AG10803 (cell line): ENCODE results near the gene TMEM147.

Experiments used
- DNase-seq: peaks from one replicate; pipeline ENCODE4 v3.0.0; 2010; ENCODE audit warnings: low read depth
- H3K4me3 ChIP-seq: 2 replicates; pipeline ENCODE4 v1.5.1; 2011; ENCODE audit warnings: mild to moderate bottlenecking, low read length, control low read depth
- TF ChIP-seq, protein P1 (sequence below): conservative IDR thresholded peaks from 2 replicates; pipeline ENCODE4 v1.5.1; 2011; ENCODE audit warnings: mild to moderate bottlenecking, low read length, control low read depth, inconsistent platforms

TMEM147 gene

DNA sequence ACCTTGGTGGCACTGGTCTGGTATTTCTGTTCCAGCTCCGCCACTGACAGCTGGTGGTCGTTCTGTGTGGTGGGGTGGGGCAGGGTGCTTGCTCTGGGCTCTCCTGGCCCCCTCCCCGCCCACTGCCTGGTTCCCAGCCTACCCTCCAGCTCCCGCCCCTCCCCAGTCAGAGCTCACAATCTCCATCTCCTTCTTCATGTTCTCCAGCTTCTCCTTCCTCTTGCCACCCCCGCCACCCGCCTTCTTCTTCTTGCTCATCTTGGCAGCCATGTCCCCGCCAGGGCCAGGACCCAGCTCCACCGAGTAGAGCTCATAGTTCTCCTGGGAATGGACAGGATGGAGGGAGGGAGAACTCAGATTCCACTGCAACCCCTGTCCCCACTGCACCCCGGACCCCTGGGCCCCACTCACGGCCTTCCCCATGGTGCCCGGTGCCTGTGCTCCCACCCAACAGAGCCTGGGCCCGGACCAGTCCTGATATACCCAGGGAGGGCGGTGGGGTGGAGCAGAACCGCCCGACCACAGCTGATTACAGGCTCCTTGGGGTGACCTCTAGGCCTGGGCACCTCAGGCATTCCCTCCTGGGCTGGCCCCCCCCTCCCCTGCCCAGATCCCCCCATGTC lies 17.9 kb downstream of the TMEM147 start, which contains the start of gene ATP4A:
Gene ATP4A (minus strand): TSS at position 452 of the 623 bp plus-strand sequence. CDS start 29 bp downstream, at position 423.
- no peak for DNase-seq
- TF ChIP-seq, protein P1, sequence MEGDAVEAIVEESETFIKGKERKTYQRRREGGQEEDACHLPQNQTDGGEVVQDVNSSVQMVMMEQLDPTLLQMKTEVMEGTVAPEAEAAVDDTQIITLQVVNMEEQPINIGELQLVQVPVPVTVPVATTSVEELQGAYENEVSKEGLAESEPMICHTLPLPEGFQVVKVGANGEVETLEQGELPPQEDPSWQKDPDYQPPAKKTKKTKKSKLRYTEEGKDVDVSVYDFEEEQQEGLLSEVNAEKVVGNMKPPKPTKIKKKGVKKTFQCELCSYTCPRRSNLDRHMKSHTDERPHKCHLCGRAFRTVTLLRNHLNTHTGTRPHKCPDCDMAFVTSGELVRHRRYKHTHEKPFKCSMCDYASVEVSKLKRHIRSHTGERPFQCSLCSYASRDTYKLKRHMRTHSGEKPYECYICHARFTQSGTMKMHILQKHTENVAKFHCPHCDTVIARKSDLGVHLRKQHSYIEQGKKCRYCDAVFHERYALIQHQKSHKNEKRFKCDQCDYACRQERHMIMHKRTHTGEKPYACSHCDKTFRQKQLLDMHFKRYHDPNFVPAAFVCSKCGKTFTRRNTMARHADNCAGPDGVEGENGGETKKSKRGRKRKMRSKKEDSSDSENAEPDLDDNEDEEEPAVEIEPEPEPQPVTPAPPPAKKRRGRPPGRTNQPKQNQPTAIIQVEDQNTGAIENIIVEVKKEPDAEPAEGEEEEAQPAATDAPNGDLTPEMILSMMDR = no peak
- no peak within 1 kb of the TSS for H3K4me3 ChIP-seq

DNA sequence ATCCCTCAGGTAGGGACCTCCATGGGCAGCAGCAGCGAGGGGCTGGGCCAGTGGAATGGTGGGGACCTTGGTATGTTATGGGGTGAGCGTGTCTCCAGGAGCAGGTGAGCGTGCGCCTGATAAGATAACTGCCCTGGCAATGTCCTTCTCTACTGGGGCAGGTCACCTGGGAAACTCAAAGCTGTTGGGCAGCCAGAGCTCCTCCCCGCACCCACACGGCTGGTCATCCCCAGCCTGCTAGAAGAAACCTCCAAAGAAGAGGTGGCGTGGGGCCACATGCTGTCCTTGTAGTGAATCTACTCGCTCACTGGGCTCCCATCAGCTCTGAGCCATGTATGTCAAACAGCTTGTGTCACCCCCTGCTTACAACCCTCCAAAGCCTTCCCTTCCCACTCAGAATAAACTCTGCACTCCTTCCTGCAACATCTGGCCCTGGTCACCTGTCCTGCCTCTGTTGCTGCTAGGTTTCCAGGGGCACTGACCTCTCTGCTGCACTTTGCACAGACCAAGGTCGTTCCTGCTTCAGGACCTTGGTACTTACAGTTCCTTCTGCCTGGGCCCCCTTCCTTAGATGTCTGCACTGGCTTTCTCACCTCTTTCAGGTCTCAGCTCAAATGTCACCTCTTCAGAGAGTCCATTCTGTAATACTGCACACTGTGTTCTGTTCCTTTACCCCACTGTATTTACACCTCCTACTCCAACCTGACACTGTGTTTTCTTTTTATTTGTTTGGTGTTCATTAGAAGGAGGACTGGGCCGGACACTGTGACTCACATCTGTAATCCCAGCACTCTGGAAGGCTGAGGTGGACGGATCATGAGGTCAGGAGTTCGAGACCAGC lies 19.8 kb downstream of the TMEM147 start:
- DNase-seq = no peak
- TF ChIP-seq, protein P1 = no peak
- H3K4me3 ChIP-seq = no peak overlapping the region

DNA sequence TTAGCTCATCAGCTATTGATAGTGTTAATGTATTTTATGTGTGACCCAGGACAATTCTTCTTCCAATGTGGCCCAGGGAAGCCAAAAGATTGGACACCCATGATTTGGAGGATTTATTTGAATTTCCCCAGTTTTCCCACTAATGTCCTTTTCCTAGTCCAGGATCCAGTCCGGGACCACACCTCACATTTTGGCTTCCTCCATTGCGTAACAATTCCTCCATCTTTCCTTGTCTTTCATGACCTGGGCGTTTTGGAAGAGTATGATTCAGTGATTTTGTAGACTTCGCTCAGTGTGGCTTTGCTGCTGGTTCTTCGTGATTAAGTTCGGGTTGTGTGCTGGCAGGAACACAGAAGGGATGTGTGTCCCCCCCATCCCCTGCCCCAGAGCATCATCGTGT lies 21.3 kb downstream of the TMEM147 start:
- H3K4me3 ChIP-seq = no peak overlapping the region
- TF ChIP-seq, protein P1 = no peak
- DNase-seq = no peak

DNA sequence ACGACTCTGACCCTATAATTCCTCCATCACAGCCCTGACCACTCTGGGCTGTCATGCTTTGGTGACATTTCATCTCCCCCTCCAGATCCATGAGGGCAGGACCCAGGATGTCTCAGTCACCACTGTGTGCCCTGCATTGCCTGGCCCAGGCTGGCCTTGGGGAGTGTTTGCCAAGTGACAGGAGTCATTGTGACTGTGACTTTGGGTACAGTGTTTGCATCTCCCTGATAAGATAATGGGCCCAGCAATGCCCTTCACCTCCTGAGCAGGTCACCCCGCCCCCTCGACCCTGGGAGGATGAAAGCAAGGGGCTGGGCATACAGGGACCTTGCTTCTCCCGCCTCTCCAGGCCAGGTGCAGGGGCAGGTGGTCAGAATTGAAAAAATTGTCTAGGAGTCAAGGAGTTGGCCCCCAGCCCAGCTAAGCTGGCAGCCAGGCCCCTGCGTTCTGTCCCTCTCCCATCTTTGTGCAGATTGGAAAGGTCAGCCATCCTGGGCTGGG lies 23.9 kb downstream of the TMEM147 start:
- no peak for DNase-seq
- H3K4me3 ChIP-seq = no peak overlapping the region
- TF ChIP-seq, protein P1 = no peak

DNA sequence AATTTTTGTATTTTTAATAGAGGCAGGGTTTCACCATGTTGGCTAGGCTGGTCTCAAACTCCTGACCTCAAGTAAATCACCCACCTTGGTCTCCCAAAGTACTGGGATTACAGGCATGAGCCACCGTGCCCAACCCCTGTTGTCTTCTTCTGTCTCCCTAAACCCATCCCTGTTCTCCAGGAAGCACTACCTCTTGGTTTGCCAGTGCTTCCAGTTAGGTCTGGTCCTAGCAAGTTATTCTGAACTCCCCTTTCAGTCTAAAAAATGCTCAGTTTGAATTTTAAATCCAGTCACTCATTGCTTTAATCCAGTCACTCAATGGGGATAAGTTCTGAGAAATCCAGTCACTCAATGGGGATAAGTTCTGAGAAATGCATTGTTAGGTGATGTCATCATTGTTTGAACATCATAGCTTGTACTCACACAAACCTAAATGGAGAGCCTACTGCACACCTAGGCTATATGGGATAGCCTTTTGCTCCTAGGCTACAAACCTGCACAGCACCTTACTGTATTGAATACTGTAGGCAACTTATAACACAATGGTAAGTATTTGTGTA lies 26.1 kb downstream of the TMEM147 start:
- H3K4me3 ChIP-seq = no peak overlapping the region
- no peak for DNase-seq
- TF ChIP-seq, protein P1 = no peak

DNA sequence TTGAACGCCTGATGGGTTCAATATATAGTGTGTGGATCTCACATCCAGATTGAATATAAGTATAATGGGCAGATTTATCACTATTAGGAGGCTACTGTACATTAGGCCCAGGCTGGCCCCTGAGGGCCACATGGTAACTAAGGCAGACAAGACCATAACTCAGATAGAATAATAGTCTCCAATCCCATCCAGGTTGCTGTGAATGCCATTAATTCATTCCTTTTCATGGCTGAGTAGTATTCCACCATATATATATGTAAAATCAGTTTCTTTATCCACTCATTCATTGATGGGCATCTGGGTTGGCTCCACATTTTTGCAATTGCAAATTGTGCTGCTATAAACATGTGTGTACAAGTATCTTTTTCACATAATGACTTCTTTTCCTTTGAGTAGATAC lies 32.5 kb downstream of the TMEM147 start:
- TF ChIP-seq, protein P1 = no peak
- H3K4me3 ChIP-seq = no peak overlapping the region
- DNase-seq = no peak
